ENCODE data around the gene SDF4. TPM values are rescaled to one million over a fixed set of nuclear protein-coding genes. Genes with fewer than 3 reads are reported as not detected.

SDF4 gene
- total RNA-seq, 1 donor from 2014 or later: 18.4 TPM

DNA sequence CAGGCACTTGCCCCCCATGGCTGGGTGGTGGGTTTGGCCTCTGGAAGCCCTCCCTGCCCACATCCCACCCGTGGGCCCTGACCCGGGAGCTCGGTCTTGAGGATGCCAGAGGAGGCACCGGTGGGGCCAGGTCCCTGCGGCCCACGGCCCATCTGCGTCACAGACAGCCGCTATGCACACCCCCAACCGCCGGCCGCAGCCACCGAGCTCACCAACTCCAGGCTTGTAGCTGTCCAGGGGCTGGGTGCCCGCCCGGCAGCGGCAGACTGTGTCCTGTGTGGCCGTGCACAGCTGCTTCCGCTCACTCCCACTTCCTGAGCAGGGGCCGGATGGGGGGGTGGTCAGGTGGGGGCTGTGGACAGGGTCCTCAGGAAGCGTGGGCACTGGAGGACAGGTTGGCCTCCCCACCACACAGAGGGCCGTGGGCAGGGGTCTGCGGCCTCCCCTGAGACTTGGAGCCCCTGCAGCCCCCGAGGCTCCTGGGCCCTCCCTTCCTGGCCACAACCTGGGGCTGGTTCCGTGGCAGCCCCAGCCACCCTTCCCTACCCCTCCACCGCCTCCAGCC is 18.9 kb downstream of the SDF4 start:
- no peak for DNase-seq

DNA sequence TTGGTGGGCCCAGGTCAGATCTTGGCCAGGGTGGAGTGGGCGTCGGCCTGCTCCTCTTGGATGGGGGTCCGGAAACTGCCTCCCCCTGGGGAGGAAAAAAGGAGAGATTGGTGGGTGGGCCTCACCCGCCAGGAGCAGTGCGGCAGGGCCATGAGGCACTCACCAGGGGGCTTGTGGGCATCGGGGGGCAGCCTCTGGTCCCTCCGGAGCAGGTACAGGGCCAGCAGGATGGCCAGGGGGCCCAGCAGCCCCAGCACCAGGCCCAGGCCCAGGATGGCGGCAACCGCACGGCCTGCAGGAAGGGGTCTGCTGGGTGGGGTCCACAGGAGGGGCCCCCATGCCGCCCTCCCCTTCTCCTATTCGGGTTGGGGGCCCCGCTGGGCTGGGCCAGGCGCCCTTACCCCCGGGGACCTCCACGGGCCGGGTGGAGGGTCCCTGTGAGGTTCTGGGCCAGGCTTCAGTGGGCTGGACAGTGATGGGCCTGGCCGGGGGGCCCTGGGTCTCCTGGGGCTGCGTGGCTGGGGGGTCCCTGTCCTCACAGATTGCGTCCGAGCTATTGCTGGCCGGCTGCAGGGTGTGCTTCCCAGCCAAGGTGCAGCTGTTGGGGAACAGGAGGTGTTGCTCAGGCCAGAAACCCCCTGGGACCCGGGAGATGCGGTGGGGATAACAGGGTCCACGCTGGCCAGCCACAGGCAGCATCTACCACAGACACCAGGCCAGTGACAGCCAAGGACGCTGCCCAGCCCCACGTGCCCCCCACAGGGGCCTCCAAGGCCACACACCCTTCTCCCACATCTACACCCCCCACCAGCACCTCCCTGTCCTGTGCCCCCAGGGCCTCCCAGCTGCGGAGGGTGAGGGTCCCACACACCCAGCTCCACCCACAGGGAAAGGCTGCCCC is 20.0 kb downstream of the SDF4 start:
- no peak for DNase-seq

DNA sequence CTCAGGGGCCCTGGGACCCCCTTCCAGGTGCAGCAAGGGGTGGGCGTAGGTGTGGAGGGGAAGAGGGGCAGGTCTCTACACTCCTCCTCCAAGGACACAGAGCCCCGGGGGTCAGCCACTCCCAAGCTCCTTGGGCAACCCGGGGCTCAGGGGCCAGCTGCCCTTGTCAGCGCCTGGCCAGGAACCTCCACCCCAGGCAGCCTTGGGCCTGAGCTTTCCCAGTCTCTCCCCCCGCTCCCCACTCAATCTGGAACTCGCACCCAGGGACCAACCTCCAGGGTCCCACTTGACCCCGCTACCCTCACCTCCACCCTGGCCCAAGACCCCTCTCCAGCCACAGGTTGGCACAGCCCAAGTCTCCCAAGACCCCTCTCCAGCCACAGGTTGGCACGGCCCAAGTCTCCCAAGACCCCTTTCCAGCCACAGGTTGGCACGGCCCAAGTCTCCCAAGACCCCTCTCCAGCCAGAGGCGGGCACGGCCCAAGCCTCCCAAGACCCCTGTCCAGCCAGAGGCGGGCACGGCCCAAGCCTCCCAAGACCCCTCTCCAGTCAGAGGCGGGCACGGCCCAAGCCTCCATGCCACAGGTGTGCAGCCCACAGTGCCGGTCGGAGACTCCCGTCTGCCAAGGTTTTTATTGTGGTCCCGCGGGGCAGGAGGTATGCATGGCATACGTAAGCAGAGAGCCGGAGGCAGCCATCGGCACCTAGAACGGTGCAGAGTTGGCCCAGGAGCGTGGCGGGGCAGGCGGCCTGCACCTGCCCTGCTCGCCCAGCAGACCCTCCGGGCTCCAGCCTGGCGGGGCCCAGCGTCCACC is 20.9 kb downstream of the SDF4 start:
- no peak for DNase-seq

GRCh38 chr1:1208713-1209433 is 22.9 kb downstream of the SDF4 start:
- no peak for DNase-seq

DNA sequence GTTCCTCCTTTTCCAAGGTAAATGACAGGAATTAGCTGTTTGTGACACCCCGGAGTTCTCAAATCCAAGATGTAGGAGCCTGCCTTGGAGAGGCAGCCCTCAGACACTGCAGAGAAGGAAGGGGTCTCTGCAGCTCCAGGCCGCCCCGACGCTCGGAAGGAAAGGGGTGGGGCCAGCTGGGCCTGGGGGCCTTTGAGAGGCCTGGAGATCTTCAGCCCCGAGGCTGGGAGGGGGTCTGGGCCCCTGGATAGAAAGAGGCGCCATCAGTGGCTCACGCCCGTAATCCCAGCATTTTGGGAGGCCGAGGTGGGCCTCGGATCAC is 24.3 kb downstream of the SDF4 start:
- no peak for DNase-seq

- no peak for DNase-seq
These were observed 24.8 kb downstream of the SDF4 start for GRCh38 chr1:1206966-1207531.

DNA sequence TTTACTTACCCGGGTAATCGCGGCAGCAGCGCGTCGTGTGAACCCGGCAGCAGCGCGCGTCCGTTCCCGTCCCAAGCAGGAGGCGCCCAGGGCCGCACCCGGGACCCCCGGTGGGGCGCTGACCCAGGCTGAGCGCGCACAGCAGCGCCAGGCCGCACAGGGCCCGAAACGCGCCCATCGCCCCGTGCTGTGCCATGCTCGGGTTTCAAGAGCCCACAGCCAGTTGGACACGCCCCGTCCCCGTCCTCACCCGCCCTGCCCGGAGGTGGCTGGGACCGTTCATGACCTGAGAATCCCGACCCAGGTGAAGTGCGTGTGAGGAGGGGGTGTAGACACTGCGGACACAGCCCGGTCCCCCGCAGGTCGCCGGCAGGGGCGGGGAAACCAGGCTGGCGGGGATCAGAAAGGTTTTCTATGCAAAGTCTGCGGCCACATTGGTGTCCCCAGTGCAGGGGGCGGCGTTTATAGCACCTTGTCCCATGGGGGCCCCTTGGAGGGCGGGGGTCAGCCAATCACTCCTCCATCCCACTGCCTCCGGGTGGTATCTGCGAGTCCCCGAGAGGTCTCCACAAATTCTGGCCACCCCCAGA is 25.3 kb downstream of the SDF4 start, which contains the start of gene TNFRSF18:
Gene TNFRSF18 (minus strand): TSS at position 217 of the 590 bp plus-strand sequence. CDS start 21 bp downstream, at position 196.
- DNase-seq: no peak

GRCh38 chr1:1205769-1206375 is 25.9 kb downstream of the SDF4 start:
- no peak for DNase-seq

DNA sequence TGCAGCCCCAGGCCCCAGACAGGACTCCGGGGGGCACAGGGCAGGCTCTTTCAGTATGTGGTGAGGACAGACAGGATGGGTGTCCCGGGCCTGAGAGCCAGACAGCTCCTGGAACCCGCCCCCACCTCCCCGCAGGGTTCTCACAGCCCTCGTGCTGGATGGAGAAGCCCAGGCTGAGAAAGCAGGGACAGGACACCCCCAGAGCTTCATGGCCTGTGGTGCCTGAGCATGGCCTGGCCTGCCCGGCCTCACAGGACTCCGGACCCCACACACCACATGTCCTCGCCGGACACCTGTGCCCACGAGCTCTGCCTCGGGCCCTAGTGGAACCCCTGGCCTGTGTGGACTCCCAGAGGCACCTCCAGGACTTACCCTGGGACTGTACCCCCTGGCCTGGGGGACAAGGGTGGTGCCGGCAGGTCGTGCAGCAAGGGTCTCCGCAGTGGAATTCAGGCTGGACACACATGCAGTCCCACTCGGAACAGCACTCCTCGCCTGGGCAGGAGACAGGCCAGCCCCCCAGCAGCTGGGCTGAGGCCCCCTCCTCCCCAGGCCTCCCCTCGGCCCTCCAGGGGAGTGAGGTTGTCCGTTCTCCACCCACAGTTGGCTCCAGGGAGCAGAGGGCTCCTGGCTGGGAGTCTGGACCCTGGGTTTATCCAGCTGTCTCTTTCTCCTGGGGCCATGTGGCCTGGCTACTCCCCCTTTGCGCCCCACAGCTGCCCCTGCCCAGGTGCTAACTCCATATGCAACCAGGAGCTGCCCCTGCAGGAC is 26.6 kb downstream of the SDF4 start:
- no peak for DNase-seq

GRCh38 chr1:1204425-1204920 is 27.3 kb downstream of the SDF4 start:
- no peak for DNase-seq

DNA sequence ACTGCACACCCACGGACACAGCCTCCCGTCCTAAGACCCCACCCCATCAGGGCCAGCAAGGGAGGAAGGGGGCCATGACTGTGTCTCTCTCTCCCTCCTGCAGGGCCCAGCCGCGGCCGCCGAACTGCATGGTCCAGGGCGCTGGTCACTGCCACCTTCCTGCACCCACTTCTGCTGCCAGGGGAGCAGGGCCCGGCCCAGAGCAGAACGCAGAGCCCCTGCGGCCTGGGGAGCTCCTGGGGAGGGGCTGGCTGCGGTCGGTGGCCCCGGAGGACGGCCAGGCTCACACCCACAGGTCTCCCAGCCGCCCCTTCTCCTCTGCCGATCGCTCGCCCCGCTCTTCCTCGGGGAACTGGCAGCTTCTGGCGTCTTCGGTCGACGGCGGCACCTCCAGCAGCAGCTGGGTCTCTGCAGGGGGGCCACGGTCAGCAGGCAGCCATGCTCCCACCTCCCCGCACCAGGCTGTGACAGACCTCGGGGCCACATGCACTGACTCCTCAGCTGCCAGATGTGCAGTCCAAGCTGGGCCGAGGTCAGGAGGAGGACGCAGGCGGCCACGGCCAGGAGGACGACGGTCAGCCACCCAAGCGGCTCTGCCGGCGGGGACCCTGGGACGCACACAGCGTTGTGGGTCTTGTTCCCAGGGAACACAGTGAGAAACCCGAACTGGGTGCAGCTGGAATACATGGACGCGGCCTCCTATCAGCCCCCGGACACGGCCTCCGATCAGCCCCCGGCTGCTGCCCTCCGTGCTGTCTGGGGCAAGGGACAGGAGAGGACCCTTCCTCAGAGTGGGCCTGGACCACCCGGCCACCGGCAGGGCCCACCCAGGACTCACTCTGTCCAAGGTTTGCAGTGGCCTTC is 28.0 kb downstream of the SDF4 start:
- DNase-seq: no peak

DNA sequence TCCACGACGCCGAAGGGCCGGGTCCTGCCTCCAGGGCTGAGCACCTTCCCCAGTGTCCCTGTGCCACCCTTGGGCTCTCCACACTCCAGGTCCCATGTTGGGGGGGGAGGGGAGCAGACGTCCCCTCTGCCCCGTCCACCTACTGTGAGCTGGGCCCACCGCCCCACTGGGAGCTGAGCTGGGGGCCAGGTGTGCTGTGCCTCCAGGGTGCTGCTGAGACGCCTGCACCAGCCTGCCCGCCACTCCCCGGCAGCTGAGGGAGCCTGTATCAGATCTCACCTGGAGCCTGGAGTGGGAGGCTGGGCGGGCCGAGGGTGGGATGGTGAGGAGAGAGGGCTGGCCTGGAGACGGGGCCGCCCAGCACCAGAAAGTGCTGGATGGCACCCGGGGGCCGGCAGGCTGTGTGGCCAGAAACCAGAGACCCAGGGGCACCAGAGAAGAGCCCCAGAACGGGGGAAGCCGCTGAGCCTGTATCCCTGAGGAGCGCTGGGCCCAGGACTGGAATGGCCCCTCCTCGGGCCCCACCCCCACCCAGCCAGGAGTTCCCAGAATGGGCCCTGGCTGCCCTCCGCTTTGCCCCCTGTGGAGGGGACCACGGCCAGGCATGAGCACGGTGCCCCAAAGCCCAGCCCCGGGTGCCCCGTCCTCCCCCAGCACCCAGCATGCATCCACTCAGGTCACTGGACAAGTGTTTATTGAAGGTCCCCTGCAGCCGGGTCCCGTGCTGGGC is 28.8 kb downstream of the SDF4 start:
- DNase-seq: no peak

DNA sequence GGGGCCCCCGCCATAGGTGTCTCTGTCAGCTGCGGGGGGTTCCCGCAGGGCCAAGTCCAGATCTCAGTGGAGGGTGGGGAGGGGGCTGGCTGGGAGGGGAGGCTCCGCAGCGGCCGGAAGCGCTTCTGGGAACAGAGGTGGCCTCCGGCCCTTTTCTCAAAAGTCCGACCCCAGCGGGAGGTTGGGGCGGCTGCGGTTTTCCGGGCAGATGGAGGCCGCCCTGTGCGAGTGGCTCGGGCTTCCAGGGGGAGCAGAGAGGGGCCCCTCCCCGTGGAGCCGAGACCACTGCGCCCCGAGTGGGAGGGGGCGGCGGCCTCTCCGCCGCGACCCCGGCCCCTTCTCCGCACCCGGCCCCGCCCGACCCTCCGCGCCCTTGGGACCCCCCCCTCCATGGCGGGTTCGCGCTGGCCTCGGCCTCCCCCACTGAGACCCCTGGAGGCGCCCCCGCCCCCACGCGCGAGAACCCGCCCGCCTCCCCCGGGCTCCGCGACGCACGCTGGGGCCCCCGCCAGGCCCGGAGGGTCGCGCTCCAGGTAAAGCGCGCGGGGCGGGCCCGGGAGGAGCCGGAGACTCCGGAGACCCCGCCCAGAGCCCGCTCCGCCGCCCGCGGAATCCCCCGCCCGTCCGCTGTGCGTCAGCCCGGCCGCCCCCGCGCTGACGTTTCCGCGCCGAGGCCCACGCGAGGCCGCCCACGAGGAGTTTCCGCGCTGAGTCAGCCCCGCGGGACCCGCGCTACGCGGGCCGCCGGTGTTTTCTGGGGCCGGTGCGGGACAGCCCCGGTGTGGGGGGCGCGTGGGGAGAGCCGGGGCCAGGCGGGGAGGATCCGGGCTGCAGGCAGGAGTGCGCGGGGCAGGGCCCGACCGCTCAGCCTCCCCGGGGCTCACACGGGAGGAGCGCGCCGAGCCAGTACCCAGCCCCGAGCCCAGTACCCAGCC is 30.7 kb downstream of the SDF4 start:
- DNase-seq: no peak

- no peak for DNase-seq
These were observed 31.6 kb downstream of the SDF4 start for GRCh38 chr1:1199961-1200875.

GRCh38 chr1:1199141-1199960 is 32.5 kb downstream of the SDF4 start:
- DNase-seq: no peak

All from occipital lobe (tissue), 2 donors.